HL-60/S4 treated with phorbol 12-myristate 13-acetate at 8.2 ng/mL for 4 days and 3 days (cell line): ENCODE data around the gene MOGAT3.

ENCODE experiments used
- in situ Hi-C: fragments of 300-500 bp; cut with MboI; formaldehyde crosslinking; loops from 2 replicates; pipeline ENCODE4 v1.15.0; 2022; ENCODE audit warnings: low sequenced_read_pairs

MOGAT3 gene

GRCh38 chr7:101200862-101201599, at the start of gene MOGAT3:
TSS of gene MOGAT3 (minus strand) at chr7:101201036. CDS start at chr7:101200854, 182 bp downstream.
- in situ Hi-C loops, result no loop called here

GRCh38 chr7:101250324-101250723, 49.5 kb upstream of the MOGAT3 start:
- in situ Hi-C loops, result no loop called here

GRCh38 chr7:101248276-101248675, 47.4 kb upstream of the MOGAT3 start:
- in situ Hi-C loops, result no loop called here

- in situ Hi-C loops, result no loop called here
Observed at GRCh38 chr7:101245147-101245668, 44.4 kb upstream of the MOGAT3 start.

- in situ Hi-C loops, result no loop called here
Observed at GRCh38 chr7:101244375-101245146, 43.7 kb upstream of the MOGAT3 start, which contains the start of gene FIS1. TSS of gene FIS1 (minus strand) at chr7:101245081. CDS start at chr7:101245004, 77 bp downstream.

- in situ Hi-C loops, result no loop called here
Observed at GRCh38 chr7:101243646-101244374, 43.0 kb upstream of the MOGAT3 start.

GRCh38 chr7:101241443-101242349, 40.9 kb upstream of the MOGAT3 start:
- in situ Hi-C loops, result no loop called here

GRCh38 chr7:101241015-101241363, 40.2 kb upstream of the MOGAT3 start:
- in situ Hi-C loops, result no loop called here

GRCh38 chr7:101240226-101241014, 39.6 kb upstream of the MOGAT3 start:
- in situ Hi-C loops, result no loop called here

GRCh38 chr7:101239951-101240220, 39.0 kb upstream of the MOGAT3 start:
- in situ Hi-C loops, result no loop called here

GRCh38 chr7:101239191-101239950, 38.5 kb upstream of the MOGAT3 start:
- in situ Hi-C loops, result no loop called here

- in situ Hi-C loops, result no loop called here
Observed at GRCh38 chr7:101238226-101239182, 37.7 kb upstream of the MOGAT3 start.

- in situ Hi-C loops, result no loop called here
Observed at GRCh38 chr7:101237206-101238067, 36.6 kb upstream of the MOGAT3 start, which contains the start of gene CLDN15. TSS of gene CLDN15 (minus strand) at chr7:101237802. CDS start at chr7:101237581, 221 bp downstream.

GRCh38 chr7:101236292-101236835, 35.5 kb upstream of the MOGAT3 start:
- in situ Hi-C loops, result no loop called here

GRCh38 chr7:101235522-101235921, 34.7 kb upstream of the MOGAT3 start:
- in situ Hi-C loops, result no loop called here

GRCh38 chr7:101235050-101235449, 34.2 kb upstream of the MOGAT3 start:
- in situ Hi-C loops, result no loop called here
